ENCODE measurements around the gene NENF.

NENF gene

GRCh38 chr1:212432272-212432660 is 454 bp upstream of the NENF start:
- DNase-seq = no peak

DNA sequence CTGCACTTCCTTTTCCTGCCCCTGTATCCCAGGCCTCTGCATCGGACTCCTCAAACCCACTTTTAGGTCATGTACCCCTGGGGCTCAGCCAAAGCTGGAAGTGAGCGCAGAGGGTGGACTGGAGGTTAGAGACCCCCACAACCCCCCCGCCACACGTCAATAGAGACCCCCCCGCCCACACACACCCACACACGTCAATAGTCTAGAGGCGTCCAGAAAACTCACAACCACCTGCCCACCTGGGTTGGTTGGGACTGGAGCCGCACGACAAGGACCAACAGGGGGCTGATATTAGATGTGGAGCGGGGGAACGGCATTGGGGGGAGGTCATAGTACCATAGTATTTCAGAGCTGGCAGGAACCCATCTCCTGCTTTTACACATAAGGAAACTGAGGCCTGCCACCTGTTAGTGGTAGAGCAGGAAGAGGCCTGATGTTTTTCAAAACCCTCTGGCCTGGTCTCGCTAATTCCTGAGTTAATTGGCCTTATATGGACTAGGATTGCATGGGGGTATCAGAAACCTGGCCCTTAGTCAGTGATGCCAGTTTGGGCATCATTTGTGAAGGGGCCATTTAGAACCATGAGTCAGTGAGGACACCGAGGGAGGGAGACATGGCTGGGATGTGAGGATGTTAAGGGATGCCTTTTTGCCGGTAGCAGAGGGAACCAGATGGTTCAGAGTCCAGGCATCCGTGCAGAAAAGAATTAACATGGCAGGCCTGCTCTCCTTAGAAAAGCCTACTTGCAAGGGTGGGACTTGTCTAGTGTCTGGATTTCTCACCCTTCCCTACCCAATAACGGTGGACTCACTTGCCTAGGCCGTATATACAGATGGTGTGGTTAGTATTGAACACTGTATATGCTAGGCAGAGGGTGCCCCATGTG is 1.1 kb downstream of the NENF start:
- peak; percentile 61 for DNase-seq

- DNase-seq = no peak
These were observed 2.3 kb downstream of the NENF start for GRCh38 chr1:212434992-212435391.

DNA sequence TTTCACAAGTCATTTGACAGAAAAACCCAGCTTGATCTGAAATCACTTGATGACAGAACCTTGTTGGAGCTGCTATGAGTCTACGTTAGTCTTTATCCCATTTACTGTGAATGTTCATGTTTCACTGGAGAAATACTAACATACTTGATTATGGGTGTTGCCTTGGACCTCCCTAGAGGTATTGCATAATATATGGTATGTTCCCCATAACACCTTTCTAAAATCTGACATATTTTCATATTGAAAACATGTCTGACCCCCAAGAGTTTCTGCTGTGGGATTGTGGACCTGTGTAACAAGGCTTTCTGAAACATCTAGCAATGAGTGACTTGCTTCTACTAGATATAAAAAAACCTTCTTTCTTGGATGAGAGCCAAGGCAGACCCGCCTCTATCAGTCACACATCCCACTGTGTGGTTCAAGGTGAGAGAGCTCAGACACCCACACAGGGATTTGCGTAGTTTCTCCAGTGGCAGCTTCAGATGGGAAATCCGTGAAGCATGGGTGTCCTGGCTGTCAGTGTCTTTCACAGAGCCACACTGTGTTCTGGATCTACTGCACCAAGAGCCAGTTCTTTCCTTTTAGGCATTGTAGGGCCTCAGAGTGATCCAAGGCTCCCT is 4.6 kb downstream of the NENF start:
- no peak for DNase-seq

- DNase-seq = no peak
These were observed 6.1 kb downstream of the NENF start for GRCh38 chr1:212438831-212439237.

DNA sequence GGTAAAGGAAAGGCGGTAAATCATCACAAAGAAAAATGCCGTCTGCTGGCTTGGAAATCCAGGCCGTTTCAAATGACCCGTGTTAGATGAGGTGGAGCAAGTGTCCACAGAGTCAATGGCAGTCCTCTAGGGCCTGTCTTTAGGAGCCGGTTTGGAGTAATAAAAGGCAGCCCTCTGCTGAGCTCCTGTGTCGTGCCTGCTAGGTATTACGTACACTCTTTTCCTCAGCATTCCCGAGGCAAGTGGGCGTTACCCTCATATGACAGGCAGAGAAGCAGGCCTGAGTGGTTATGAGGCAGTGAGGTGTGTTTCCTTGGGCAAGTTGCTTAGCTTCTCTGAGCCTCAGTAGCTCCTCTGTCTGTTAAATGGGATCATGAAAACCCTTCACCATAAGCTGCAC is 7.7 kb downstream of the NENF start:
- no peak for DNase-seq

DNA sequence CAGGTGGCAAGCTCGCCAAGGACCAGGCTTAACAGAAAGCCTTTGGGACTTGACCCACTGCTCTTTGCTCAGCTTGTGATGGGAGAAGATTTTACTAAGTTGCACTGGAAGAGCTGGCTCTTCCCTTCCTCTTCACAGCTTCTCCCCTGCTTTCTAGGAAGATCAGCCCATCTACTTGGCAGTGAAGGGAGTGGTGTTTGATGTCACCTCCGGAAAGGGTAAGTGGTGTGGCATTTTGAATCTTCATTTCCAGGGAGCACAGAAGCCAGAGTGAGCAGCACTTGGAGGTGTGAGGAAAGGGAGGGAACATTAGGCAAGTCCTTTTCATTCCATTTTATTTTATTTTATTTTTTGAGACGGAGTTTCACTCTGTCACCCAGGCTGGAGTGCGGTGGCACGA is 9.7 kb downstream of the NENF start:
- no peak for DNase-seq

DNA sequence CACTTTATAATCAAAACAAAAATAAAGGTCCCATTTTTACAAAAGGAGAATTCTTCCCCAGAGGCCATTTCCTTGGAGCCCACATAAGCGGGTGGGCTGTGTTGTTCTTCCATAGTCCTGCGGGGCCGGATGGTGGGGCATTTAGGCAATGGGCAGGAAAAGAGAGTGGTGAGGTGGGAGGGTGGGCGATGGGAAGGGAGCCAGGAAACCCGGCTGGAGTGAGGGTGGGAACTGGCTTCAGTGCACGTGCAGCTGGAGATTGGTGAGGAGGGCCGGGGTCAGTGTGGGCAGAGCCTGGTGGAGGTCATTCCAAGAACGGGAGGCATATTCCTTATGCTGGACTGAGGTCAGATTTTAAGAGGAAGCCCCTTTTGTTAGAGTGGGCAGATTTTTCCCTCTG is 13.6 kb downstream of the NENF start:
- no peak for DNase-seq

DNA sequence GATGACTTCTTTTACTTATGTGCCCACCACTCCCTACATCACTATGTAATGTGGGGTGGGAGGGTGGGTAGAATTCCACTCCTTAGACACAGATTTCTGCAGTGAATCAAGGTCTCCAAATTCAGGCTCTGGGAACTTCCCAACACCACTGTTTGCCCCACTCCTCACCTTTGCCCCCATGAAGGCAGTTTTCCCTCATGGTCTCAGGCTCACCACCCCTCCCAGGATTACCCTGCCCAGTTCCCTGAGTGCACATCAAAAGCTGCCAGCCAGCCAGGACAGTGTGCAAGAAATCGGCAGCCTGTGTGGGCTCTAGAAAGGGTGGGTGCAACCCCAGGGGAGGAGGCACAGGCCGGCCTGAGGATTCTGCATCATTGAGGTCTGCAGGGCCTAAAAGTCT is 14.8 kb downstream of the NENF start:
- no peak for DNase-seq

GRCh38 chr1:212450331-212450881 is 17.7 kb downstream of the NENF start:
- peak; percentile 87 for DNase-seq

GRCh38 chr1:212451416-212452322 is 18.9 kb downstream of the NENF start:
- no peak for DNase-seq

DNA sequence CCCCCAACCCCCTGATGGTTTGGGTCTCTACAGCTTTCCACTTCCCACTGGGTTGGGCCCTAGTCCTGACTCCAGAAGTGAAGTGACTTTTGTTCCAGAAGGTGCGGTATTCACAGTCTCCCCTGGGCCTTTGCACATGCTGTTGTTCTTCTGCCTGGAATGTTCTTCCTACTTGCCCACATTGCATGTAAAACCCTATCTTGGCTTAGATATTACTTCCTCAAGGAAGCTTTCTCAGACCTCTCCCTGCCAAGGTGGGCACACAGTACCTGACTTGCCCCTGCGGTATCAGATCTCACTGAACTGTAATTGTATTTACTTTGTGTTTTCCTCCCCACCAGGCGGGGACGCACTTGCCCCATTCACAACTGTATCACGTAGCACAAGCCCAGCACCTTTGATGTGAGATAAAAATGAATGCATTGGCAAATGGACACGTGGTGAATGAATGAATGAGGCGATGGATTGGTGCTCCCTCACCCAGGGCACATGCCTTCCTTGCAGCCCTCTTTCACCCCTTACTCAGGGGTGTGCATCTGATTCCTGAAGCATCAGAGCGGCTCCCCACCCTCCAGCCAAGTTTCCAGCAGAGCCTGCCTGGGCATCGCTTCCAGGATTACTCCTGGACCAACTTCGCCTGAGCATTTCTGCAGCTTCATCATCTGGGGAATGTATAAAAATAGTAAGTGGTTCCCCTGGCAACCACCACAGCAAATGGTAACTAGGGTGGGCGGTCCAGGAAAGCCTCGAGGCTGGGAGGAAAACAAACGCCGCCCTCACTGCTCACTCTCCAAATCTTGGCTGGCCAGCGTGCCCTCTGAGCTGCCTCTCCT is 19.8 kb downstream of the NENF start:
- DNase-seq = no peak

- DNase-seq = no peak
These were observed 20.6 kb downstream of the NENF start for GRCh38 chr1:212453156-212453857.

GRCh38 chr1:212454741-212455140 is 22.0 kb downstream of the NENF start:
- no peak for DNase-seq

DNA sequence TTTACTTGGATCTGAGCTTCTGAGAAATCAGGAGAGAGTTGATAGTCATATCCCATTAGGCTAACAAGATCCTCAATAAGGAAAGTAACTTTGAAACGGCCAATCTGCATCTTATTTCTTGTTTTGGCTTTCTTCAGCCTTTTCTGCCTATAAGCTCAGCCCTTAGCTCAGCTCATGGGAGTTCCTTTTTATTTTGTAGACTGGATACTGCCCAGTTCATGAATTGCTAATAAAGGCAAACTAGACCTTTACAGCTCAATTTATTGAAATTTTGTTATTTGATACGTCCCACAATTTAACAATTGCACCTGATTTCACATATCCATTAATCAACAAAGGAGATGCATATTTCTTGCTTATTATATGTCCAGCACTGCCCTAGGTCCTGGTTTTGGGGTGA is 22.7 kb downstream of the NENF start:
- DNase-seq = no peak

- peak; percentile 87 for DNase-seq
These were observed 23.2 kb downstream of the NENF start for GRCh38 chr1:212455803-212456528.

DNA sequence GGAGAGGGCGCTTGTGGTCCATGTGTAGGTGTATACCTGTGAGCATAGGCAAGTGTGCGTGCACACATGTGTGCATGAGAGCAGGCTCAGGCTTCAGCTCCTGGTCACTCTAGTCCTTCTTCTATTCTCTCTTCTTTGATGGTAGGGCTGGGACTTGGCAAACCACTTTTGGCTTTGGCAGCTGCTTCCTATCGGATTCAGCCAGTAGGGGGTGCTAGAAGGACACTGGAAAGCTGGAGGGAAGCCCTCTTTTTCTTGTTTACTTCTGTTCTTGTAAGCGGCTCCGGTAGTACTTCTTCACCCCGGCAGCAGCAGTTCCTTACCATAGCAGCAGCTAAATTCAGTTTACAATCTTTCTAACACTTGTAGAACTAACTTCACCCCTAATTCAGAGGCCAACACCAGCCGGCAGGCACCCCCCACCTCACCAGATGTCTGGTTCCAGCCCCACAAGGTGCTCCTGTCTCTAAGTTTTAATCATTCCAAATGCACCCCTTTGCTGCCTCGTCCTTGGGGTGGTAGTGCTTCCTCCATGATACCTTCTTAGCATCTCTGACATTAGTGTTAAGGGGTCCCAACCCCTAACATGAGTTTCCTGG is 25.1 kb downstream of the NENF start:
- peak; percentile 55 for DNase-seq

DNA sequence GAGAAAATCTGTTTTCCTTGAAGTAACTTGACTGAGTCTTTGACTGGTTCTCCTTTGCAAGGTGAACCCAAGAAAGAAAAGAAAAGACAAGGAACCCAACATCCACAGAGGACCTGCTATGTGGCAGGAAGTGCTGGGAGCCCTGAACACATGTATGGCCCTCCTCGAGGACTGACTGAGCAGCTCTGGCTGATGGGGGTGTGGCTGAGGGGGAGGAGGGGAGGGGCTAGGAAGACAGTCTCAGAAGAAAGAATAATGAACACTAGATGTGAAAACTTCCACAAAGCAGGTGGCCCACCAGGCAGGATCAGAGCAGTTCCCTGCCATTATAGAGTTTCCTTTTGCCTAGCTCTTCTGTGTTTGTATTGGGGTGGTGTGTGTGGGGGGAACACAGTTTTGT is 26.1 kb downstream of the NENF start:
- DNase-seq = no peak

GRCh38 chr1:212459656-212460055 is 26.9 kb downstream of the NENF start:
- DNase-seq = no peak

GRCh38 chr1:212460376-212460775 is 27.7 kb downstream of the NENF start:
- DNase-seq = no peak

All from retina (tissue), 1 donor.